BLaER1 treated with 17β-estradiol and CSF1 and Interleukin-3, amounts not matched to agents 10 nM and 100 nM (cell line): ENCODE results near the gene EIF3I.

Experiments
- H3K27ac ChIP-seq, 11 experiments: shearing (Covaris generic); formaldehyde crosslinking; 2 replicates each; pipeline ENCODE4 v1.8.1; 2022
- H3K27me3 ChIP-seq, 11 experiments: shearing (Covaris generic); formaldehyde crosslinking; 2 replicates each; pipeline ENCODE4 v1.8.1; 2022
- H3K36me3 ChIP-seq, 11 experiments: shearing (Covaris generic); formaldehyde crosslinking; 2 replicates each; pipeline ENCODE4 v1.8.1; 2022
- H3K4me1 ChIP-seq, 10 experiments: shearing (Covaris generic); formaldehyde crosslinking; 2 replicates each; pipeline ENCODE4 v1.8.1; 2022
- H3K4me2 ChIP-seq, 11 experiments: shearing (Covaris generic); formaldehyde crosslinking; 2 replicates each; pipeline ENCODE4 v1.8.1; 2022
- H3K4me3 ChIP-seq, 10 experiments: shearing (Covaris generic); formaldehyde crosslinking; 2 replicates each; pipeline ENCODE4 v1.8.1; 2022
- H3K9ac ChIP-seq, 11 experiments: shearing (Covaris generic); formaldehyde crosslinking; 2 replicates each; pipeline ENCODE4 v1.8.1; 2022
- H3K9me3 ChIP-seq, 11 experiments: shearing (Covaris generic); formaldehyde crosslinking; replicated peaks in 1 of 11; 2 replicates each; pipeline ENCODE4 v1.8.1; 2022
- H4K20me1 ChIP-seq, 11 experiments: shearing (Covaris generic); formaldehyde crosslinking; 2 replicates each; pipeline ENCODE4 v1.8.1; 2022
- Cebpa-rat ChIP-seq, 11 experiments: shearing (Covaris generic); IDR thresholded peaks; 2 replicates each; pipeline ENCODE4 v1.8.1; 2022

The EIF3I gene

DNA sequence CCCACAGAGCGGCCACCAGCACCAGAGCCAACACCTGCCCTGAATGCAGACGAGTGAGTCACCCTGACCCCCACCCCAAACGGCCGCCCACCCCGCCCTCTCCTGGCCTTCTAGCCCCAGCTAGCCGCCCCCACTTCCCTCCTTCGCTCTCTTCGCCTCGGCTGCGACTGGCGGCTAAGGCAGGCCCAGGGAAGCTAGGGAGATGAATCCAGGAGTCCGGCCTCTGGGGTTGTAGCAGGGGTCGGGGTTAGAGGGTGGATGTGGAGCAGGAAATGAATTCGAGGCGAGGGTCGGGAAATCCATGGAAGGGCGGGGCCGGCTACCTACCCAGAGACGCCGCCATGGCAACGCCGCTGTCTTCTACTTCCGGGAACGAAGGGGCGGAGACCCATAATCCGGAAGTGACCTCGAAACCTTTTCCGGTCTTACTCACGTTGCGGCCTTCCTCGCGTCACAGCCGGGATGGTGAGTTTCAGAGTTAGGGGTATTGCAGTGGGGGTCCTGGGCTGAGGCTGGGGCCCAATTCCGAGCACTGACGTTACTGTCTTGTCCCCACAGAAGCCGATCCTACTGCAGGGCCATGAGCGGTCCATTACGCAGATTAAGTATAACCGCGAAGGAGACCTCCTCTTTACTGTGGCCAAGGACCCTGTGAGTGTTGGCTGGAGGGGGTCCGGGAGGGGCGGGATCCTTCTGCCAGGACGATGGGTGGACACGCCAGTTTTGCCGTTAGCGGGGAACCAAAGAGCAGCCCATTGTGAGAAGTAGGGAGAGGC is at the start of gene EIF3I, which contains the start of gene TMEM234:
EIF3I (plus strand) TSS at position 428 of the 776 bp plus-strand sequence; CDS start at position 463, 35 bp downstream.
TMEM234 (minus strand) TSS at position 374 of the 776 bp plus-strand sequence; CDS start at position 343, 31 bp downstream.
- Histone ChIP-seq H3K9ac (peak within 1 kb of the TSS; percentile 80 to 94 (median 92)), H3K27ac (peak within 1 kb of the TSS; percentile 83 to 93 (median 90)), H3K36me3 (peaks cover 36 to 61% (median 40%) of the 10 kb centered on the region in 11 experiments), H4K20me1 (peaks cover 0 to 41% (median 7%) of the 10 kb centered on the region in 11 experiments; a peak in 11 of 22 replicates), H3K4me2 (peak within 1 kb of the TSS; percentile 84 to 99 (median 94)), H3K4me3 (peak within 1 kb of the TSS; percentile 75 to 94 (median 82)), H3K27me3 (no peaks in the 10 kb centered on the region), H3K9me3 (no peaks in the 10 kb centered on the region), H3K4me1 (peaks cover 36 to 47% (median 44%) of the 10 kb centered on the region in 10 experiments)
- TF ChIP-seq Cebpa-rat (IDR thresholded peaks at IDR 0.05): no peak

DNA sequence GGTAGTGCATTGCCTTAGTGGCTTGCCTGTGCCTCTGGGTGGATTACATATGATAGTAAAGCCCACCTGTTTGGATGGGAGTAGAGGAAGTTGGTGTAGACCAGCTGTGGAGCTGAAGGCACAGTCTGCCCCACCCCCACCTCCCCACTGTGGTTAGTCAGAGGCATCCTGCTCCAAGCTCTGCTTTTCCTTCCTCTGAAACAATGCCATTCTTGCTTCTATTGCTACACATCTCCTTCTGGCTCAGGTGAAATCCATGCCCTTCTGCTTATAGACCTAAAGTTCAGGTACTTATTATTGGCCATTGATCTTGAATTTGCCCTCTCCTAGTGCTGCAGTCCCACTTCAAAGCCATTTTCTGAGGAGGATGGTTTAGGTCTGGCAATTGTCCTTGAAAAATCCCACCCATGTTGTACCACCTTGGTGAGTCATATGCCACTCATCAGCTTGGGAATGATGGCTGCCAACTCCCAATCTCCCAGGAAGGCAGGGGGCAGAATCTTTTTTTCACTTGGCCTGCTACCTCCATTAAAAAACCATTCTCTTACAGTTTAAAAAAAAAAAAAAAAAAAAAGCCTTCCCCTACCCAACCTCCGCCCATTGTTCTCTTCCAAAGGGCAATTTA is 49.5 kb upstream of the EIF3I start:
- H3K36me3 ChIP-seq: peaks cover 71 to 84% (median 76%) of the 10 kb centered on the region in 11 experiments
- H3K4me1 ChIP-seq: peaks cover 12 to 25% (median 19%) of the 10 kb centered on the region in 10 experiments
- H3K27me3 ChIP-seq: no peaks in the 10 kb centered on the region
- peaks cover 0 to 22% (median 0%) of the 10 kb centered on the region in 11 experiments; a peak in 6 of 22 replicates for H4K20me1 ChIP-seq
- no peak overlapping the region for H3K4me3 ChIP-seq
- H3K9ac ChIP-seq: peak overlapping the region in 2 of 11 experiments; percentile 6 to 16; a peak in 1 of 22 replicates
- H3K27ac ChIP-seq: peak overlapping the region in 7 of 11 experiments; percentile 4 to 54 (median 31); a peak in 12 of 22 replicates
- H3K4me2 ChIP-seq: peak overlapping the region; percentile 43 to 76 (median 60)
- no peaks in the 10 kb centered on the region for H3K9me3 ChIP-seq
- no peak; a peak in 1 of 22 replicates for TF ChIP-seq Cebpa-rat (IDR thresholded peaks at IDR 0.05)

DNA sequence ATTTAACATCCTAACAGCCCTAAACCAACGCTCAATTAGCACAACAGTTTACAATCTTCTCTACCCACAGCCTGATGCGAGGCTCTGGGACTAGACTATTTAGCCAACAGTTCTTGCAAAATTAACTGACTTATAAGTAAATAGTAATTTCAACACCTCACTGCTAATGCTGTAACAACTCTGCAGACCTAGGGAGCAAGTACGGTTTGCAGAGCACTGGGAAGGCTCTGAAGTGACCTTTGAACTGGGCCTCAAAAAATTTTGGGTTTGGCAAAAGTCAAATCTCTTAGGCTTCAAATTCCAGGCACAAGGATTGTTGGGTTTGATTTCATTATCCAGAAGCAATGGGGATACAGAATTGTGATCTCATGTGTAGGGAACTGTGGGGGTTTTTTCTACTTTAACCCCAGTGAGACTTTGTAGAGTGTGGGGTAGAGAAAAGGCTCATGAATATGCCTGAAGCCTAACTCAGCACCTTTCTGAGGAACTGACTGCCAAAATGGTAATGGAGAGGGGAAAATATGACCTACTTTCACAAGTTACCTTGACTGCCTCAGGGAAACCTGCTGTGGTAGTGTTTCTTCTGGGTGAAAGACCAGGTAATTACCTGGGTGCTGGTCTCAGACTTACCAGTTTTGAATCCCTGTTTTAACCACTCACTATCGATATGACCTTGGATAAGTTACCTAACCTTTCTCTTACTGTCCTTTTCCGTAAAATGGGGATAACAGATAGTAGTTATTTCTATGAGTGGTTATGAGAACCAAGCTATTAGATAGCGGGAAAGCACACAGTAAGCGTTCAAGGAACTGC is 43.6 kb upstream of the EIF3I start:
- Histone ChIP-seq H3K9me3 (no peaks in the 10 kb centered on the region), H3K4me3 (peak overlapping the region in 8 of 10 experiments; percentile 69 to 93 (median 80); a peak in 9 of 20 replicates), H3K4me1 (peaks cover 30 to 41% (median 38%) of the 10 kb centered on the region in 10 experiments), H3K36me3 (peaks cover 32 to 57% (median 45%) of the 10 kb centered on the region in 11 experiments), H3K27me3 (no peaks in the 10 kb centered on the region), H3K27ac (peak overlapping the region; percentile 86 to 93 (median 91); a peak in 21 of 22 replicates), H3K4me2 (peak overlapping the region; percentile 86 to 100 (median 95)), H3K9ac (peak overlapping the region; percentile 87 to 94 (median 90); a peak in 20 of 22 replicates), H4K20me1 (peaks cover 14 to 37% (median 33%) of the 10 kb centered on the region in 11 experiments; a peak in 19 of 22 replicates)
- no peak for TF ChIP-seq Cebpa-rat (IDR thresholded peaks at IDR 0.05)

DNA sequence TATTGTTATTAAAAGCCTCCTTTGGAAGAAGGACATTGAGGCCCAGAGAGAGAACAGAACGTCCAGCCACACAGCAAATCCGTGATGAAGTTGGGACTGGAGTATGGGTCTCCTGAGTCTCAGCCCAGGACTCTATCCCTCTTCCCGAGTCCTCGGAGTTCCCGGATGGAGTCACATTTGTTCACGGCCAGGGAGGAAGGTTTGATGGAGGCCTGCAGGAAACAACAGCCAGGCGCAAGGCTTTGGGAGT is 43.1 kb upstream of the EIF3I start:
- peak overlapping the region; percentile 86 to 93 (median 91) for H3K27ac ChIP-seq
- TF ChIP-seq Cebpa-rat (IDR thresholded peaks at IDR 0.05): no peak
- H4K20me1 ChIP-seq: peaks cover 19 to 42% (median 38%) of the 10 kb centered on the region in 11 experiments; a peak in 21 of 22 replicates
- peaks cover 34 to 46% (median 43%) of the 10 kb centered on the region in 10 experiments for H3K4me1 ChIP-seq
- H3K9ac ChIP-seq: peak overlapping the region; percentile 87 to 94 (median 90); a peak in 21 of 22 replicates
- peak overlapping the region; percentile 69 to 93 (median 78) for H3K4me3 ChIP-seq
- H3K36me3 ChIP-seq: peaks cover 32 to 57% (median 45%) of the 10 kb centered on the region in 11 experiments
- no peaks in the 10 kb centered on the region for H3K9me3 ChIP-seq
- H3K4me2 ChIP-seq: peak overlapping the region; percentile 86 to 100 (median 95)
- no peaks in the 10 kb centered on the region for H3K27me3 ChIP-seq

DNA sequence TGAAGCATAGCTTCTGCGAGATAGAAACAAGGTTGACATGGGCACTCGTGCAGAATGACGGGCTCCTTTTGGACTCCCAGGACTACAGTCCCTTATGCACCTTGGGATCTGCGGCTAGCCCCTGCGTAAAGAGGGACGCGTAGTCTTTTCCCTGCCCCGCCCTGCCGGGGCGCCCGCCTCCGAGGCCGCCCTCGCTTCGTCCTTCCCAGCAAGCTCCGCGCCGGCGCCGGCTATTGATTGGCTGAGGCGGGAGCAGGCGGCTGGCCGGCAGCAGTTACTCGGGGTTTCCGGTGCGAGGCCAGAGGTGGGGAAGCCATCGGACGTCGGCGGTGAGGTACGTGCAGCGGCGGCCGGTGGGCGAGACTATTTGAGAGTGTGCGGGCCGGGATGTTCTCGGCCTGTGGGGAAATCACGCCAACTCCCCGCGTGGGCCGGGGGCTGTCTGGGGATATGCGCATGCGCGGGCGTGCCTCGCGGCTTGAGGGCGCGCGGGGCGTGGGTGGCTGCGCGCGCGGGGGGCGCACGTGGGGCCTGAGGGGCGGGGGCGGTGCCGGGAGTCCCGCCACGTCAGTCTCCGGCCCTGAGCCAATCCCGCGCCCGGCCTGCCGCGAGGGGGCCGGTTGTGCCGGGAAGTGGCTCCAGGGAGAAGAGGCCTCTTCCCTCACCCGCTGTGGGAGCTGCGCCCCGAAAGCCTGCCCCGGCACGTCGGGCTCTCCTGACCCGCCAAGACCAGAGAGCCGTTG is 42.6 kb upstream of the EIF3I start, which contains the start of gene TXLNA:
TXLNA (plus strand) TSS at position 233 of the 743 bp plus-strand sequence. CDS start 671 bp downstream, outside the sequence.
- peak within 1 kb of the TSS; percentile 69 to 93 (median 78) for H3K4me3 ChIP-seq
- H3K27ac ChIP-seq: peak within 1 kb of the TSS; percentile 86 to 93 (median 91)
- H3K36me3 ChIP-seq: peaks cover 32 to 57% (median 45%) of the 10 kb centered on the region in 11 experiments
- no peaks in the 10 kb centered on the region for H3K27me3 ChIP-seq
- peak within 1 kb of the TSS; percentile 87 to 94 (median 90) for H3K9ac ChIP-seq
- no peaks in the 10 kb centered on the region for H3K9me3 ChIP-seq
- TF ChIP-seq Cebpa-rat (IDR thresholded peaks at IDR 0.05): no peak
- H3K4me2 ChIP-seq: peak within 1 kb of the TSS; percentile 86 to 100 (median 95)
- peaks cover 38 to 51% (median 48%) of the 10 kb centered on the region in 10 experiments for H3K4me1 ChIP-seq
- peaks cover 24 to 47% (median 43%) of the 10 kb centered on the region in 11 experiments; a peak in 21 of 22 replicates for H4K20me1 ChIP-seq

DNA sequence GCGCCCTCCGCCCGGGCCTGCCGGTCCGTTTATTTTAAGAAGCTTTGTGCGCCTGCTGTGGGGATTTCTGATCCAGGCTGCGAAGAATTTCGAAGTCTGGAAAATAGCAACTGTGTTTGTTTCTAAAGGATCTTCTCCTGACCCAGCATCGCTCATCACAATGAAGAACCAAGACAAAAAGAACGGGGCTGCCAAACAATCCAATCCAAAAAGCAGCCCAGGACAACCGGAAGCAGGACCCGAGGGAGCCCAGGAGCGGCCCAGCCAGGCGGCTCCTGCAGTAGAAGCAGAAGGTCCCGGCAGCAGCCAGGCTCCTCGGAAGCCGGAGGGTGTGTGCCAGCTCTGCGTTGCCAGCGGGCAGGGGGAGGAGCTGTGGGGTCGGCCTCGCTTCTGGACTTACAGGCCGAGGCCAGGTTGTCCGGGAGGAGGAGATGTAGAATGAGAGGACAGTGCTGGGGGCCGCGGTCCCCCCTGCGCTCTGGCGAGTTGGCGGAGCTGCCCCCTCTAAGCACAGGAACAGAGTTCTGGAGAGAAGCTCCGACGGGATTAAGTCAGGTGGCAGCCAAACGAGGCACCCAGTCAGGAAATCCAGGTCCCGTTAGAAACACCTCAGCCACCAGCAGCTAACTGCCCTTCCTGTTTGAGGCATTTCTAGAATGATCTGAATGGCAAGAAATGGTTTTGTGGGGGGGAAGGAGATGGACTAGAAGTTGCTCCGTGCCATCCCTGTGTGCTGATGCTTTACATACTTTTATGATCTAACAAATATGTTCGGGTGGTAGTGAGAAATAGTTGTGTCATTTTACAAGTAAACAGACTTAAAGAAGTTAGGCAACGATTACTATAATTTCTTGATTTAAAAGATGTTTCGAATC is 41.8 kb upstream of the EIF3I start:
- Histone ChIP-seq H3K27ac (peak overlapping the region; percentile 86 to 93 (median 91)), H3K9ac (peak overlapping the region; percentile 87 to 94 (median 90)), H3K4me1 (peaks cover 40 to 59% (median 55%) of the 10 kb centered on the region in 10 experiments), H3K36me3 (peaks cover 36 to 57% (median 46%) of the 10 kb centered on the region in 11 experiments), H3K4me2 (peak overlapping the region; percentile 86 to 100 (median 95)), H4K20me1 (peaks cover 32 to 55% (median 51%) of the 10 kb centered on the region in 11 experiments; a peak in 21 of 22 replicates), H3K27me3 (no peaks in the 10 kb centered on the region), H3K4me3 (peak overlapping the region; percentile 69 to 93 (median 78)), H3K9me3 (no peaks in the 10 kb centered on the region)
- no peak for TF ChIP-seq Cebpa-rat (IDR thresholded peaks at IDR 0.05)

DNA sequence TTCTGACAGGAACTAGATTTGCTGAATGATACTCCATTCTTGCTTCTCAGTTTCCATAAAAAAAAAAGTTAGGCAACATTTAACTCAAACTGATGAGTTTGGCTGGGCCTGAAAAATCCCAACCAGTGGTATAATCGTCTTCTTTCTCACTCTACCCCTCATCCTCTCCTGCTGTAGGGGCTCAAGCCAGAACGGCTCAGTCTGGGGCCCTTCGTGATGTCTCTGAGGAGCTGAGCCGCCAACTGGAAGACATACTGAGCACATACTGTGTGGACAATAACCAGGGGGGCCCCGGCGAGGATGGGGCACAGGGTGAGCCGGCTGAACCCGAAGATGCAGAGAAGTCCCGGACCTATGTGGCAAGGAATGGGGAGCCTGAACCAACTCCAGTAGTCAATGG is 41.1 kb upstream of the EIF3I start:
- TF ChIP-seq Cebpa-rat (IDR thresholded peaks at IDR 0.05): no peak
- peak overlapping the region; percentile 69 to 93 (median 78) for H3K4me3 ChIP-seq
- H3K36me3 ChIP-seq: peaks cover 42 to 60% (median 52%) of the 10 kb centered on the region in 11 experiments
- H3K9me3 ChIP-seq: no peaks in the 10 kb centered on the region
- H3K4me2 ChIP-seq: peak overlapping the region; percentile 86 to 100 (median 95)
- H3K27ac ChIP-seq: peak overlapping the region in 10 of 11 experiments; percentile 86 to 93 (median 92); a peak in 17 of 22 replicates
- H3K4me1 ChIP-seq: peaks cover 43 to 66% (median 61%) of the 10 kb centered on the region in 10 experiments
- H3K27me3 ChIP-seq: no peaks in the 10 kb centered on the region
- peak overlapping the region; percentile 87 to 94 (median 90) for H3K9ac ChIP-seq
- peaks cover 38 to 62% (median 57%) of the 10 kb centered on the region in 11 experiments; a peak in 21 of 22 replicates for H4K20me1 ChIP-seq
